ENCODE measurements around the gene WNT3.
"Not testable (repeated sequence)": the region's sequence is repeated elsewhere in the genome, so short reads cannot be mapped to it uniquely, and the experiment has no call there.

WNT3 gene

GRCh38 chr17:46812624-46813318, 5.7 kb downstream of the WNT3 start:
- no peak for DNase-seq

- DNase-seq: no peak
These were observed 6.4 kb downstream of the WNT3 start for GRCh38 chr17:46811978-46812583.

- DNase-seq: no peak
These were observed 7.7 kb downstream of the WNT3 start for GRCh38 chr17:46810837-46811236.

GRCh38 chr17:46809110-46809571, 9.4 kb downstream of the WNT3 start:
- no peak for DNase-seq

GRCh38 chr17:46805771-46806170, 12.7 kb downstream of the WNT3 start:
- no peak for DNase-seq

- no peak for DNase-seq
These were observed 14.9 kb downstream of the WNT3 start for GRCh38 chr17:46803544-46803943.

GRCh38 chr17:46802800-46803199, 15.7 kb downstream of the WNT3 start:
- no peak for DNase-seq

- DNase-seq: no peak
These were observed 17.9 kb downstream of the WNT3 start for GRCh38 chr17:46800573-46800972.

GRCh38 chr17:46796956-46797530, 21.4 kb downstream of the WNT3 start:
- no peak for DNase-seq

GRCh38 chr17:46796524-46796923, 22.0 kb downstream of the WNT3 start:
- no peak for DNase-seq

GRCh38 chr17:46796084-46796483, 22.4 kb downstream of the WNT3 start:
- no peak for DNase-seq

GRCh38 chr17:46795379-46795952, 23.0 kb downstream of the WNT3 start:
- no peak for DNase-seq

GRCh38 chr17:46794318-46794717, 24.2 kb downstream of the WNT3 start:
- DNase-seq: no peak

GRCh38 chr17:46793541-46793940, 25.0 kb downstream of the WNT3 start:
- DNase-seq: no peak

GRCh38 chr17:46793023-46793422, 25.5 kb downstream of the WNT3 start:
- DNase-seq: not testable (repeated sequence)

GRCh38 chr17:46792071-46792470, 26.4 kb downstream of the WNT3 start:
- DNase-seq: no peak

- DNase-seq: no peak
These were observed 27.0 kb downstream of the WNT3 start for GRCh38 chr17:46791531-46791930.

- DNase-seq: no peak
These were observed 28.3 kb downstream of the WNT3 start for GRCh38 chr17:46790216-46790615.

- DNase-seq: no peak
These were observed 28.9 kb downstream of the WNT3 start for GRCh38 chr17:46789610-46790009.

- no peak for DNase-seq
These were observed 29.7 kb downstream of the WNT3 start for GRCh38 chr17:46788796-46789195.

GRCh38 chr17:46788300-46788699, 30.2 kb downstream of the WNT3 start:
- DNase-seq: no peak

- no peak for DNase-seq
These were observed 31.0 kb downstream of the WNT3 start for GRCh38 chr17:46787478-46787877.

GRCh38 chr17:46785696-46786095, 32.8 kb downstream of the WNT3 start:
- no peak for DNase-seq

- no peak for DNase-seq
These were observed 35.4 kb downstream of the WNT3 start for GRCh38 chr17:46783031-46783593.
